Fibroblast of lung (primary cell): Measurements from ENCODE around the gene TNFSF15. TPM values are rescaled to one million over a fixed set of nuclear protein-coding genes. Genes with fewer than 3 reads are reported as not detected.

Experiments used
- DNase-seq, 2 donors: peaks; one replicate each; pipeline versions ENCODE4 v3.0.0 to v3.0.0-alpha.2; 2010; ENCODE audit warnings: low read depth in 2 of 2
- H2AFZ ChIP-seq: 2 replicates; pipeline ENCODE4 v1.5.1; 2012; ENCODE audit warnings: low read length, control low read depth, inconsistent platforms
- H3K27ac ChIP-seq: 2 replicates; pipeline ENCODE4 v1.5.1; 2011; ENCODE audit warnings: low read length, control low read depth; ENCODE audit not compliant: insufficient read depth
- H3K27me3 ChIP-seq: 2 replicates; pipeline ENCODE4 v1.5.1; 2011; ENCODE audit warnings: mild to moderate bottlenecking, low read length; ENCODE audit not compliant: control insufficient read depth, insufficient read depth
- H3K36me3 ChIP-seq: 2 replicates; pipeline ENCODE4 v1.5.1; 2011; ENCODE audit warnings: low read length; ENCODE audit not compliant: control insufficient read depth, insufficient read depth
- H3K4me1 ChIP-seq: 2 replicates; pipeline ENCODE4 v1.5.1; 2011; ENCODE audit warnings: low read length; ENCODE audit not compliant: control insufficient read depth, insufficient read depth; ENCODE audit errors: extremely low read depth
- H3K4me2 ChIP-seq: 2 replicates; pipeline ENCODE4 v1.5.1; 2011; ENCODE audit warnings: low read length, control low read depth; ENCODE audit not compliant: insufficient read depth; ENCODE audit errors: extremely low read depth
- H3K4me3 ChIP-seq, 4 experiments: fragments of 200-600 bp in 1 of 4; sonication (generic) in 1 of 4; replicated peaks in 1 of 4; 2 replicates each; pipeline ENCODE4 v1.5.1; 2011 to 2016; ENCODE audit warnings: low read length in 4 of 4, low read depth in 3 of 4, mild to moderate bottlenecking in 3 of 4, control low read depth in 2 of 4, inconsistent platforms in 1 of 4, mixed read lengths in 1 of 4; ENCODE audit not compliant: insufficient read depth in 1 of 4; ENCODE audit errors: control extremely low read depth in 1 of 4
- H3K79me2 ChIP-seq: 2 replicates; pipeline ENCODE4 v1.5.1; 2012; ENCODE audit warnings: mild to moderate bottlenecking, low read length, inconsistent platforms; ENCODE audit not compliant: control insufficient read depth, insufficient read depth
- H3K9ac ChIP-seq: 2 replicates; pipeline ENCODE4 v1.5.1; 2011; ENCODE audit warnings: mild to moderate bottlenecking, low read length, control low read depth; ENCODE audit not compliant: insufficient read depth
- H3K9me3 ChIP-seq: 2 replicates; pipeline ENCODE4 v1.5.1; 2012; ENCODE audit warnings: low read depth, low read length; ENCODE audit not compliant: control insufficient read depth, insufficient read depth
- H4K20me1 ChIP-seq: 2 replicates; pipeline ENCODE4 v1.5.1; 2011; ENCODE audit warnings: low read length; ENCODE audit not compliant: control insufficient read depth, insufficient read depth; ENCODE audit errors: extremely low read depth
- CTCF ChIP-seq, 2 donors: IDR thresholded peaks in 1 of 2; conservative IDR thresholded peaks in 1 of 2; 1 replicate in 1 of 2; 2 replicates in 1 of 2; pipeline ENCODE4 v1.5.1; 2011 to 2012; ENCODE audit warnings: low read length in 2 of 2, control low read depth in 1 of 2, inconsistent platforms in 1 of 2, low read depth in 1 of 2, mild to moderate bottlenecking in 1 of 2
- EZH2 ChIP-seq: IDR thresholded peaks from 2 replicates; pipeline ENCODE4 v1.5.1; 2012; ENCODE audit warnings: low read length, control low read depth, mild to moderate bottlenecking; ENCODE audit errors: missing control alignments
- polyA plus RNA-seq, 2 donors: library from polyadenylated mRNA; depleted of rRNA in 1 of 2; stranded (reverse) in 1 of 2; unstranded in 1 of 2; fragments of >200 nt; gene quantifications; 2 replicates each; pipeline ENCODE4 v1.2.1, GENCODE V29; 2011 to 2012; ENCODE audit warnings: missing spikeins in 1 of 2
- total RNA-seq: library from RNA; depleted of rRNA; stranded (reverse); fragments of >200 nt; gene quantifications from 2 replicates; pipeline ENCODE4 v1.2.1, GENCODE V29; 2014

TNFSF15 gene
- total and polyA plus RNA-seq, 2 donors (not counting 1 experiment from before 2014, with no cell fraction given): 0.33 to 0.76 TPM

GRCh38 chr9:114836769-114837168 is 30.9 kb upstream of the TNFSF15 start:
- no peaks in the 10 kb centered on the region for H3K36me3 ChIP-seq
- DNase-seq: peak in 1 of 2 donors; percentile 27
- H3K27me3 ChIP-seq: peaks cover 2% of the 10 kb centered on the region
- H2AFZ ChIP-seq: no peak overlapping the region
- H3K9ac ChIP-seq: no peak overlapping the region
- no peak for TF ChIP-seq CTCF (conservative IDR thresholded peaks at IDR 0.05 in 1 of 2, IDR thresholded peaks at IDR 0.05 in 1 of 2; ENCODE audit: low read depth in 1 of 2, low read length in 2 of 2)
- no peak for TF ChIP-seq EZH2
- H4K20me1 ChIP-seq: no peaks in the 10 kb centered on the region
- no peaks in the 10 kb centered on the region for H3K79me2 ChIP-seq
- H3K4me3 ChIP-seq: no peak overlapping the region
- no peak overlapping the region for H3K4me2 ChIP-seq
- H3K4me1 ChIP-seq: no peaks in the 10 kb centered on the region
- no peak overlapping the region for H3K27ac ChIP-seq
- no peaks in the 10 kb centered on the region for H3K9me3 ChIP-seq

DNA sequence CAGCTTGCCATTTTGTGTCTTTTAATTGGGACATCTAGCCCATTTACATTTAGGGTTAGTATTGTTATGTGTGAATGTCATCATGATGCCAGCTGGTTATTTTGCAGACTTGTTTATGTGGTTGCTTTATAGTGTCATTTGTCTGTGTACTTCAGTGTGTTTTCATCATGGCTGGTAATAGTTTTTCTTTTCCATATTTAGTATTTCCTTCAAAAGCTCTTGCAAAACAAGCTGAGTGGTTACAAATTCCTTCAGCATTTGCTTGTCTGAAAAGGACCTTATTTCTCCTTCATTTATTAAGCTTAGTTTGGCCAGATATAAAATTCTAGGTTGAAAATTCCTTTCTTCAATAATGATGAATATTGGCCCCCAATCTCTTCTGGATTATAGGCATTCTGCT is 28.5 kb upstream of the TNFSF15 start:
- Histone ChIP-seq H3K27ac (no peak overlapping the region), H3K9ac (no peak overlapping the region), H3K9me3 (no peaks in the 10 kb centered on the region), H3K79me2 (no peaks in the 10 kb centered on the region), H4K20me1 (no peaks in the 10 kb centered on the region), H2AFZ (no peak overlapping the region), H3K4me3 (no peak overlapping the region), H3K4me2 (no peak overlapping the region), H3K27me3 (peaks cover 2% of the 10 kb centered on the region), H3K4me1 (no peaks in the 10 kb centered on the region), H3K36me3 (no peaks in the 10 kb centered on the region)
- no peak for TF ChIP-seq EZH2
- no peak for TF ChIP-seq CTCF (conservative IDR thresholded peaks at IDR 0.05 in 1 of 2, IDR thresholded peaks at IDR 0.05 in 1 of 2; ENCODE audit: low read depth in 1 of 2, low read length in 2 of 2)
- DNase-seq: peak in 1 of 2 donors; percentile 34

DNA sequence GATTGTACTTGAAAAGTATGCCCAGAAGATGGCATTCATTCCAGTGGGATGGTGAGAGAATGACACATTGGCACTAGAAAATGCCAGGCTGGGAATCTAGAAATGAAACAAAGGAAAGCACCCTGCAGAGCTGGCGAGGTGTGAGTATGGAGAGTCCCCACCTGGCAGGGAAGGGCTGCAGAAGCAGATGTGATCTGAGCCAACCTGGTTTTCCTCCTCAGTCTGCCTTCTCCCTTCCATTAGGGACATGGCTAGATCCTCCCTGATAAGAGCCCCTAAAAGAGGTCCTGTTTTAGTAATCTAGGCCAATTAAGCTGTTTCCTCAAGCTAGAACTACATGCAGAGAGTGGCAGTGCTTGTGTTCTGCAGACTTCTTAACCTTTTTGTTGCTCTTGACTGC is 24.7 kb upstream of the TNFSF15 start:
- TF ChIP-seq CTCF (conservative IDR thresholded peaks at IDR 0.05 in 1 of 2, IDR thresholded peaks at IDR 0.05 in 1 of 2; ENCODE audit: low read depth in 1 of 2, low read length in 2 of 2): no peak
- H3K79me2 ChIP-seq: no peaks in the 10 kb centered on the region
- H3K9me3 ChIP-seq: no peaks in the 10 kb centered on the region
- no peak overlapping the region for H3K4me2 ChIP-seq
- no peak overlapping the region for H3K27ac ChIP-seq
- DNase-seq: no peak
- no peaks in the 10 kb centered on the region for H3K36me3 ChIP-seq
- no peaks in the 10 kb centered on the region for H4K20me1 ChIP-seq
- no peaks in the 10 kb centered on the region for H3K4me1 ChIP-seq
- H2AFZ ChIP-seq: no peak overlapping the region
- H3K9ac ChIP-seq: no peak overlapping the region
- peaks cover under 1% of the 10 kb centered on the region for H3K27me3 ChIP-seq
- no peak overlapping the region for H3K4me3 ChIP-seq
